HG02970 (cell line): ENCODE data around the gene ZPR1.
"Not testable (repeated sequence)": the region's sequence is repeated elsewhere in the genome, so short reads cannot be mapped to it uniquely, and the experiment has no call there.

Experiments
- ATAC-seq: cut with Tn5 transposase; IDR thresholded peaks from one replicate; pipeline ENCODE4 v1.9.1; 2021; ENCODE audit warnings: mild to moderate bottlenecking, moderate library complexity, moderate number of reproducible peaks; ENCODE audit not compliant: unreplicated experiment, low FRiP score

Gene ZPR1

DNA sequence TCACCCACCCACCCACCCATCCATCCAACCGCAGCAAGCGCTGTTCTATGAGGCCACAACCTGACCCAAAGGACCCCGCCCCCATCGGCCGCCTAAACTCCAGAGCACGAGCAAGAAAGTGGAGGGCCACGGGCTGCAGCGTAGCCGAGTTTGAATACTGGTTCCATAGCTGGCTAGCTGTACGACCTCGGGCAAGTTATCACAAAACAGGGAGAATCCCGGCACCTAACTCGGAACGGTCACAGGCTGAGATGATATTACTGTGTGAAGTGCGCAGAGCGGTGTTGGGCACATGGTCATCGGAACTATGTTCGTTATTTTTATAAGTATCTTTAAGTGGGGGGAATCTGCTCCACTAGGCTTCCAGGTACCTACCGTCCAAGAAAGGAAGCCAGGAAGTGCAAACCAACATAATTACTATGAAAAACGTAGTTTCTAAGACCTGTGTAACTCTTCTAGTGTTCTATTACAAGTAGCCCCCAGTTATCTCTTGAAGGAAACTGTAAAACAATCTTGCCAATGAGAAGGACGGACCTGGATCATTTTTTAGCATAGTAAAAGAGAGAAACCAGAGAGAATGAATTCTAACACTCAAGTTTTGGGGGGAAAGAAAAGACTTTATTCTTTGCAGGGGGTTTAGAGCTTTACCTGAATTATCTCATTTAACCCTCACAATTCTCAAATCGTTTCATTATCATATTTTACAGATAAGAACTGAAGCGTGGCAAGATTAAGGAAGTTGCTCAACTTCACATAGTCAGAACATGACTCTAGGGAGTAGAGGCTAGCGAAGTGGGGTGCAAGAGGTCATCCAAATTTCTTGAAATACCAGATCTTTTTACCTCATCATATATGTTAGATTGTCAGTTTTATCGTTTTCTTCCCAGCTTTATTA is 14.4 kb downstream of the ZPR1 start:
- ATAC-seq, result peak; percentile 11

- ATAC-seq, result peak; percentile 91
These were observed 15.2 kb downstream of the ZPR1 start, which contains the start of gene BUD13 for GRCh38 chr11:116772443-116773202. TSS of gene BUD13 (minus strand) at chr11:116772987. CDS start at chr11:116772964, 23 bp downstream.

DNA sequence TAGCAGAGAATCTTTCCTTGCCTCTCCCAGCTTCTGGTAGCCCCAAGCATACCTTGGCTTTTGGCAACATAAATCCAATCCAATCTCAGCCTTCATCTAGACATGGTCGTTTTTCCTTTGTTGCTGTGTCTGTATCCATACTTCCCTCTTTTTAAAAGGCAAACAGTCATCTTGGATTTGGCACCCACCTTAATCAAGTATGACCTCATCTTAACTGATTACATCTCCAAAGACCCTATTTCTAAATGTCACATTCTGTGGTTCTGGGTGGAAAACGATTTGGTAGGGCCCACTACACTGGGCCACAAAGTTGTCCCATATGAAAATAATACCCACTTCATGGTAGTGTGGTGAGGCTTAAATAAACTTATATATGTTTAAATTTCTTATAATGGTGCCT is 15.9 kb downstream of the ZPR1 start:
- no peak for ATAC-seq

DNA sequence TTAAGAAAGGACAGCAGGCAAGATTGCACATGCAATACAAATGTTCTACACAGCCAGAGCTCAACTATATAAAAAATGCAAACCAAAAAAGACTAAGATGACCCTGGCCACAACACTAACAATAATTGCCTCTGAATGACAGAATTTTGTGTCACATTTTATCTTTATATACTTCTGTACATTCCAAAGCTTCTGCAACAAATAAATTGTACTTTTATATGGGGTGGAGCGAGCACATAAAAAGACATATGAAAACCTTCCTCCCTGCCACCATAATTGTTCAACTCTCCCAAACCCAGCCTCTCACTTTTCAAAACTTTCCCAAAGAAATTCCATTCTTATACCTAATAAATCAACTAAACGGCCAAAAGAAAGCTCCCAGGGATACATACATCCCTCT is 25.7 kb downstream of the ZPR1 start:
- ATAC-seq, result no peak

GRCh38 chr11:116756044-116756443 is 31.8 kb downstream of the ZPR1 start:
- not testable (repeated sequence) for ATAC-seq

DNA sequence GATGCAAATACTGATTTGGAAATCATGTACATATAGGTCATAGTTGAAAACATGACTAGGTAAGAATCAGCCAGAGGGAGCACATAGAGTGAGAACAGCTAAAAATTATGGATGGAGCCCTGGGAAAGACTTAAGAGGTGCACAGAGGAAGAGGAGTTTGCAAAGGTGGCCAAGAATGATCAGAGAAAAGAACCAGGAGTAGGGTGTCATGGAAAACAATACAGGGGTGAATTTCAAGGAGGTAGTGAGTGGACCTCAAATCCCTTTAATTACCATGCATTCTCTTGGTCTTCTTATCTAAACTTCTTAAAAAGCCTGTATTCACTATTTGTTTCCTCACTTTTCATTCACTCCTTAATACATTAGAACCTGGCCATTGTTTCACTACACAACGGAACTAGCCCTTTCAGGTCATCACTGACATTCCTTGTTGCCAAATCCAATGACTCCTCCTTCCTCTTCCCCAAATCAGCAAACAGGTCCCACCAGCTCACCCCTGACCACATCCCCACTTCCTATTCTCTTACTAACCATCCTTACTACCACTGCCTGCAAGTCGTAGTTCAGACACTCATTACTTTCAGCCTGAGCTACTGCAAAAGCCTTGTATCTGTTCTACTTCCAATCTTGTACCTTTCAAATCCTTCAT is 37.6 kb downstream of the ZPR1 start:
- no peak for ATAC-seq

GRCh38 chr11:116742104-116742503 is 45.7 kb downstream of the ZPR1 start:
- ATAC-seq, result no peak

GRCh38 chr11:116740741-116741140 is 47.1 kb downstream of the ZPR1 start:
- ATAC-seq, result no peak

DNA sequence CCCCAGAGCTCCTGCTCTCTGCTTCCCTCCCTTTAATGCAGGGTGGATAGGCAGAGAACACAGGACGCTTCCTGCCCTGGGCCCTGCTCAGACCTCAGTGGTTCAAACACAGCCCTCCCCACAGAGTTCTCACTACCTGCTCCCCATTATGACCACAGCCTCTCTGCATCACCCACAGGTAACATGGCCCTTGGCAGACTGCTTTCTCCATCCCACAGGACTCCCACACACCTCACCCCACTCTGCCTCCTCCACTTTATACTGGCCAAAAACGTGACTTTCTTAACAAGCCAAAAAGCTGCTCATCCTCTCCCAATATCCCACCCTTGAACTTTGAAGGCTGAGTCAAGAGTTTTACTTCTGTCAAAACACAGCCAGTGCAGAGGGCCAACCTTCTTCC is 48.8 kb downstream of the ZPR1 start:
- no peak for ATAC-seq

GRCh38 chr11:116736763-116737162 is 51.1 kb downstream of the ZPR1 start:
- no peak for ATAC-seq

GRCh38 chr11:116733969-116734508 is 53.8 kb downstream of the ZPR1 start:
- ATAC-seq, result no peak

- ATAC-seq, result peak; percentile 20
These were observed 54.6 kb downstream of the ZPR1 start for GRCh38 chr11:116733043-116733755.

- peak; percentile 56 for ATAC-seq
These were observed 55.4 kb downstream of the ZPR1 start for GRCh38 chr11:116732271-116733042.

DNA sequence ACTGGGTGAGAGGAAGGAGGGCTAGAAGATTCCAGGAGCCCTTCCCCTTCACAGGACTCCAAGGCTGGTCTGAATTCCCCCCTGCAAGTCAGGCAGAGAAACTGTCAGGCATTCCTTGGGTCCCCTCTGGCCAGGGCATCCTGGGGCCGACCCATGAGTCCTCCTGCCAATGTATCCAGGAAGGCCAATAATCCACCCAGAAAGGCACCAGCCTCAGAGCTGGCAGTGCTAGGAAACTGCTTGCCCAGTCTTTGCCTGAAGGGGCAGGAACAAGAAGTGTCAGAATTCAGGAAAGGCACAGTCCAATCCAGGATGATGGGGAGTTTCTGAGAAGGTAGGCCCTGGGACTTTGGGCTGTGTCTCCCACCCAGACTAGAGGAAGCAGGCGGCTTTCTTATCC is 56.0 kb downstream of the ZPR1 start:
- no peak for ATAC-seq

DNA sequence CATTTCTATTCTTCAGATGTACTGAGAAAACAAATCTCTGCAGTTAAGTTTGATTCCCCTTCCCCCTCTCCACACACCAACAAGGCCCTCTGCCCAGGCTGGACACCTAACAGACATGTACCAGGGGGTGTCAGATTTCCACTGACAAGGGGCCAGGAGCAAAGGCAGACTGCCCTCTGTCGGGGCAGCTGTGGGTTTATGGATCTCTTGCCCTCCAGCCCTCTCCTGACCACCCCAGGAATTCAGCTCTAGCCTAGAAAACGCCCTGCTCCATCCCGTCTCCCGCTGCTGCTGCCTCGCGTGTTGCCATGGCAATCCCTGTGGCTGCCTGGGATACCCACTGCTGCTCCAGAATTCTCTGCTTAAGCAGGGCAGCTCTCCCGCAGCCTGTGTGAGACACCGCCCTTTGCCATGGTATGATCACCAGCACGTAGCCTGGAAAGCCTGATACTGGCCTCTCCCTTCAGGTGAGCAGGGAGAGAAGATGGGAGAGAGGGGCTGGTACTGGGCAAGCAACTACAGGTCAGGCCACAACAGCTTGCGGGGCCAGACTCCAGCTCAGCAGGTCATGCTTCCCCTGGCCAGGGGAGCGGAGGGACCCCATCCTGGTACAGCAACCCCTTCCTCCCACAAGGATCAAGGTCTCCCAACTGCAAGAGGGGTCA is 56.6 kb downstream of the ZPR1 start:
- no peak for ATAC-seq

DNA sequence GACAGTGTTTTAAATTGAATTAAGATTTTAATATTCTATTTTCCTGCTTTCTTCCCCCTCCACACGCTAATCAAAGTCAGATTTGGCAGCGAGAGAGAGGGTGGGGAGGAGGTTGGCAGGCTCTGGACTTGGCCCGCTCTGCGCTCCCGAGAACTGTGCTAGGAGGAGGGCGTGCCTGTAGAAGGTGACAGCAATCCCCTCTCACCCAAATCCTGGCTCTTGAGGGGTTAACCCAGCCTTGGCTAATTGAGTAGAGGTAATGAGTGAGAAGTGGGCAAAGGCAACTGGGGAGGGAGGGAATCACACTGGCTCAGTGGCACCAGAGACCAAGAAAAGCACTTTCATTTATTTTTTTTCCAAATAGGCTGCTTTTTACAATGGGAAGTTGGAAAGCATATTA is 57.2 kb downstream of the ZPR1 start:
- ATAC-seq, result no peak

DNA sequence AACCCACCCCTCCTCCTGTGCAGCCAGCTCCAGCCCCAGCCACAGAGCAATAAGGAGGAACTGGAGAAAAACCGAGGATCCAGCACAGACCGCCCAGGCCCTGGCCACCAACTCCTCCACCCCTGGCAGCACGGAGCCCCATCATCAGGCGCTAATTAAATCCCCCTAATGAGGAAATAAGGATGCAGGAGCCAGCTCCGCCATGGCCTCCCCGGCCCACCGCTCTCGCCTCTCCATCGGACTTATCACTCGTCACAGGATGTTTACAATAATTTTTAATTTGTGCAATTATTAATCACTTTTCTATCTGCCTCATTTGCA is 57.6 kb downstream of the ZPR1 start:
- no peak for ATAC-seq

DNA sequence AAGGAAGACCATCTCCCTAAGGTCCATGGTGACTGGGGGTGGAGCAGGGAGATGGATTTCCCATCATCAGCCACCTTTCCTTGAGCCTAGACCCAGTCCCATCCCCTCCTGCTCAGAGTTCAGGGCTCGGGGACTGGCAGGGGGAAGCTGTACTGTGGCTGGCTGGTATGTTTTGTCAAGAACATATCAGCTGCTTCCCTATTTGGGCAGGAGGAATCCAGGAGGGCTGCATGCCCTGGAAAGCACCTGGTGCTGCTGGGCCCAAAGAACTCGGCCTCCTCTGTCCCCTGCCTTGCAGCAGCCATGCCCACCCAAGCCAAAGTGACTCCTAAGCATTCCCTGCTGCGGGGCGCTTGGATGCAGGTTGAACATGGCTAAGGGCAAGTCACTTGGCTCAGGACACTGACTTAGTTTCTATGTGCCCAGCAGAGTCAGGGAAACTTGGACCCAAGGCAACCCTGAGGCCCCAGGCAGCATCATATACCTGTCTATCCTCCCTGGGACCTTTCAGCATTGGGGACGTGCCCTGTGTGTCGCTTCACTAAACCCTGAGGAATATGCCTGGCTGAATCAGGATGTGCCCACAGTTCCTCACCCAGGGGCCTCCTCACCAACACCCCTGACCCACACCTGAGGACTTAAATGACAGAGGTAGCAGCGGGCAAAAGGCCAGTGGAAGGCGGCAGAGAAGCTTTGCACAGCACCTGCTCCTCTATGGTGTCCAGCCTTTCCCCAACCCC is 58.2 kb downstream of the ZPR1 start:
- ATAC-seq, result no peak
